Activated T-cell treated with anti-CD3 and anti-CD28 coated beads for 4 hours (primary cell): Measurements from ENCODE around the gene GALNT7.

Experiments used
- DNase-seq: peaks from one replicate; pipeline ENCODE4 v3.0.0-alpha.2; 2020

GALNT7 gene

DNA sequence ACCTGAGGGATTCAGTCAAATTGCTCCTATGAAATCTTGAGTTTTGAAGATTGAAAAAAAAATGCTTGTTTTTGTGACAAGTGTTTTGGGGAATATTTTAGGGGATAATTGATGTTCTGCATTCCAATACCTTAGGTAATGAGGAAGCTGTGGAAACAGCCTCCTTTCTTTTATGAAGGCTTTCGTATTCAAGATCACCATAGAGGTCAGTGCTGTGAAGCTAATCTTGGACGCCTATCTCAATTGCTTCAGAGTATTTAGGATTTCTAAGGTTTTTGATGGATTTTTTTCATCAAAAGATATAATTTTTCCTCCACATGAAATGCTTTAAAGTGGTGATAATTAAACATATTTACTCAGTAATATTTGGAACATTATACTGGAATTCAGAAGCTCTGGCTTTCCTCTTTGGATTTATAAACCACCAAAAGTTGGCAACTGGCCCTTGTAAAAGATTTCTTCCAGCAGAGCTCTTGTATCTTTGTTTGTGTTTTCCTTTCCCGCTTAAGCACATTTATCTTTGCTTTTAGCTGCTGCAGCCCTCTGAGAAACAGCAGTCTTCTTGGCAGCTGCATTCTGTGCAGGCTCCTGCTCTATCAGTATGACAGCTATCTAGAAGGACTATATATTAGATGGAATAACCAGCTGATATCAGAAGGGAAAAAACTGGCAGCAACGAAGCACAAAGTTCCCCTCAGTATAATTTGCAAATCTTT is 101.9 kb downstream of the GALNT7 start:
- no peak for DNase-seq

DNA sequence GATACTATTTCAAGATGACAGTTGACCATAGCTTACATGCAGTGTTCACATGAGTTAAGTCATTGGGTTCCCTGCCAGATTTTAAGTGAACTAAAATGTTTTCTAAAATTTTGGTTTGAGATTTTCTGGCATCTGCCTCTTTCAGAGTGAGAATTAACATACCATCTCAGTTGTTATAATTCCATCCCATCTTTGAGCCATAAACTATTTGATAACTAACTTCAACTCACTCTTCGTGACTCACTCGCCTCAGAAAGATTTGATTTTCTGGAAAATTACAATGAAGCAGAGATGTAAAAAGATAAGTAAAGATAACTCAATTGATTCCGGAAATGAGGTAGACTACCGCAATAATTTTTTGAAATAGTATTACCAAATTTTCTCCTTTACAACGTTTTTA is 103.7 kb downstream of the GALNT7 start:
- DNase-seq: no peak

DNA sequence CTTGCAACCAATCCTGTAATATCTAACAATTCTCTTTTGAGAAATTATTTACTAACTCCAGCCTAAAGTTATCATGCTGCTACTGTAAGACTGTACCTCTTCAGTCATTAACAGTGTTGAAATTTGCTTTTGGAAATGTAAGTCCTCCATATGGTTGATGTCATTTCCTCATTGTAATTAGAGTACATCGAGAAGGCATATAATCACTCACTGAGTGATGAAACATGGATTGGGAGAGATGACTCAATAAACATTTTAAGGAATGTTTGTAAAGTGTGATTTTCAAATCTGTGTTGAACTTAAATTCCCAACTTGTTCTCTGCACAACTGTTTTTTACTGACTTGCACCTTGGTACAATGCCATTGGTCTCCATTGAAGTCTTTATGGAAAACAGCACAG is 104.4 kb downstream of the GALNT7 start:
- no peak for DNase-seq

DNA sequence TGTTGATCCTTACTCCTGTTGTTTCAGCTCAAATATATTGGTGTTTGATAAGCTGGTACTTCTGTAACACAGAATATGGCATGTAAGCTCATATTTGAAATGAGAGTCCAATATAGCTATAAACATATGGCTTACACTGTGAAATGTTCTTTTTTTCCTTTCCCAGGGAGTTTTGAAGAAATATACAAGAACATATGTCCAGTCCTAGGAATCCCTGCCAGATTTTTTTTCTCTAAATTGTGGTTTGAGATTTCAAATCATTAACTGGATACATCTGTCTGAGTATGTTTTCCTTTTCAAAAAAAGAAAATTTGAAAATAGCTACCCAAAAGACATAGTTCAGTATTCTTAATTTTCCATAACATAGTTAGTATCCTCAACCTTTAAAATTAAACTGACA is 105.3 kb downstream of the GALNT7 start:
- DNase-seq: no peak

DNA sequence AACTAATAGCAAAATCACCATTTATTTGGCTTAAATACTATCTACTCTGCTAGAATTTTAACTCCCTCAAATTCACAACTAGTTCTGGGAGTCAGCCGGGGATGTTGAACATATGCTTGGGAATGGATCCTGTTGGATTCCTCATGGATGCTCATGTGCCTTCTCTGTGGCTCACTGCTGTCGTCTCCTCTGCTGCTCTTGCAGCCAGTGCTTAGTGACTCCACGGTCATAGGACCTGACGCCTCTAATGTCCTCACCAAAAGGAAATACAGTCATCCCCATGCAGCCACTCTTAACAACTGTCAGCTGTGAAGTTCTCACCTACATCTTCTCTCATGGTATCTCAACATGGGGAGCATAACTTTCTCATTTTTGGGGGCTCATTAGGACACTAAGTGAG is 106.1 kb downstream of the GALNT7 start:
- no peak for DNase-seq

DNA sequence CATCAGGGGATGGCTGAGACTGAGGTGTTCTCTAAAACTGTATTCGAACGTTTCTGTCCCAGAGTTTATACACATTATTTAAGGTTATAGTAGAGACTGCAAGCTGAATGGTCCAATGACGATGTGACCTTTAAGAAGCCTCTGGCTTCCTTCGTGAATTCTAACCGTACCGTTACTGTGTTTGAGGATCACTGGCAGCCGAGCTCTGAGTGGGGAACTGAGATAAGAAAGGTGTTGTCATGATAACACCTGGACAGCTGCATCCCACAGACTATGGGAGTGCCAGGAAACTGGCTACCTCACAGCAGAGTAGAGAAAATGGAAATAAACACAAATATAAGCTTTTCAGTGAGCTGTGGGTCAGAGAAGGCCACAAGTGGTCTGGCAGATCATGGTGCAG is 106.5 kb downstream of the GALNT7 start:
- no peak for DNase-seq

DNA sequence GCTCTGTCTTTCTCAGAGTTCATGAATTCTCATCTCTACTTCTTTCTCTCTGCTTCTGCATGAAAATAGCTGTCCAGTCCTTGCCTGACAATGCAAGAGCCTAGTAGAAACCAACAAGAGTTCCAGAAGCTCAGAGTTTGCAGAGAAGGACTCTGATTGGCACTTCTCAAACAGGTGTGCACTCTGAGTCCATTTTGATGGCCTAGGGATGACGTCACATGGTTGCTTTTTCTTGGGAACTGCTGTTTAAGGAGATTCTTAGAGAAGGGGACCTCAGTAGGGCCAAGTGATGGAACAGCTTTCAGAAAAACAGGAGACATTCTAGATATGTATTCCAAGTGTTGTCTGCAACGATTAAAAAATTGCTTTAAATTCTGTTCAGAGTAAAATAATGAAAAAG is 108.7 kb downstream of the GALNT7 start:
- DNase-seq: no peak

DNA sequence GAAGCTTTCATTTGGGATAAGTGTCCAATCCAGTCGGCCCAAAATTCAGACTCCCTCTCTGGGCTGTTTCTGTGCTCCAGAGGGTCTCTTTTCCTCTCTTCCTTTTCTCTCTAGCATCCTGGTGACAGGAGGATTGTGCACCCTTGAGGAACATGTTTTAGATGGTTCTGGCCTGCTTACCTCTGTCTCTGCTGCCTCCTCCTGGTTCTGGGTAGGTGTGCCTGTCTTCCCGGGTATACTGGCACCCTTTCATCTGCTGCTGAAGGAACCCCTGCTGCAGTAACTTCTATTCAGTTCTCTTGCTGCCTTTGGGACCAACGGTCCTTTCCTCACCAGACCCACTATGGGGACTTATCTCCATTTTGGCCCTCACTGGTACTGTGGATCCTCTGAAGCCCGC is 112.4 kb downstream of the GALNT7 start:
- DNase-seq: no peak

DNA sequence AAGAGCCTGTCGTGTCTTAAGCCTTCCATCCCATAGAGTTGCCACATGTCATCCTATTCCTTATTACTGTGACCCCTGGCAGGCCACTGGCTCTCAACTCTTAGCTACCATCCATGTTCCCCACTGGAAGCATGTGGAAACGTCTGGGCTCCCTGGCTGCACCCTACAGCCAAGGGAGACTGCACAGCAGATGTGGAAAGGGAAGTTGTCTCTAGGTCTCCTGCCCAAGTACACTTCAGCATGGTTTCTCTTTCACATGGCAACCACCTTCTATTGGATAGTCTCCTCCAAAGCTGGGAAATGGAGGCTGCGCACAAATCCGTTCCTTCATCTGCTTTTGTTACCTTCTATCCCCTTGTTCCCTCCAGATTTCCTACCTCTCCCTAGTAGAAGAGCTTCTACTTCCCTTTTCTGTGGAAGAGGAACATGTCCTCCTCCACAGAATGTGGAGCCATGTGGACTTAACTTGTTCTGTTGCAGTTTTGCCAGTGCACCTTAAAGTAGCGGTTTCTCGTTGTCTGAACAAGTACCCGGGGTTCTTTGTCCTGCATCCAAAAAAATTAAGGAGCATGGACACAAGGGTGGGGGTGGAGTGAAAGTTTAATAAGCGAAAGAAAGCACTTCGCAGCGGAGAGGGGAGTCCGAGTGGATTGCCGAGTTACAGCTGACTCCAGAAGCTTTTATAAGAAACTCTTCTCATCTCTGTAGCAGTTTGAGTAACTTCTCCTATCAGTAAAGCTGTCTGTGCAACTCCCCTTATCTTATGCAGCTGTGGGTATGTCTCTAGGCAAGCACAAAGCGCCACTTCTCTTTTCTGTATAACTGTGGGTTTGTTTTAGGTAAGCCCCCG is 113.0 kb downstream of the GALNT7 start:
- DNase-seq: no peak

DNA sequence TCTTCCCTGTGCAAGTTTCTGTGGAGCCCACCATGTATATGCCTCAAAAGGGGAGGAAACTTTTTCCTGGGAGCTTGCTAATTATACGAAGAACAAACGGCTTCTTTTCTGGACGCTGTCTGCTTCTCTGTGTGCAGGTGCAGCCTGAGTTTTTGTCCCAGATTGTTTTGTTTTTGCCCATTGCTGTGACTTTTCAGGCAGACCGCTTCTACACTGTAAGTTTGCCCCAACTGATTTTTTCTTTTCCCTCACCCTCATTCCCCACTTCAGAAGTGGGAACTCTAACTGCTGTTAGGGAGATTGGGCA is 113.6 kb downstream of the GALNT7 start:
- DNase-seq: no peak

DNA sequence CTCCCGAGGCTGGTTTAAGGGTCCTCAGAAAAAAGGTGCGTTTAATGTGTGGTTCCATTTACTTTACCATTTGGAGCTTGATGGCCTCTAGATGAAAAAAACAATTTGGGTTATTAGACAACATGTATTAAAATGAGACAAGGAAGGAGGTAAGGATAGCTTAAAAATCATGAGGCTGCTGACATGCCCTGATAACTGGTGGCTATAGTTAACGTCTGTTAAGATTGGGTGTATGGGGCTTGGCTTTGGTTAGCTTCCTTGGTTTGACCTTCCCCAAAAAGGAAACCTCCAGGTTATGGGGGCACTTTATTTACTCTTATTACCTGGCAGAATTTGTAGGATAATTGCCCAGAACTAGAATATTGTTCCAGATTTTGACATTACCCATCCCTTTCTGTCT is 114.0 kb downstream of the GALNT7 start:
- DNase-seq: no peak

DNA sequence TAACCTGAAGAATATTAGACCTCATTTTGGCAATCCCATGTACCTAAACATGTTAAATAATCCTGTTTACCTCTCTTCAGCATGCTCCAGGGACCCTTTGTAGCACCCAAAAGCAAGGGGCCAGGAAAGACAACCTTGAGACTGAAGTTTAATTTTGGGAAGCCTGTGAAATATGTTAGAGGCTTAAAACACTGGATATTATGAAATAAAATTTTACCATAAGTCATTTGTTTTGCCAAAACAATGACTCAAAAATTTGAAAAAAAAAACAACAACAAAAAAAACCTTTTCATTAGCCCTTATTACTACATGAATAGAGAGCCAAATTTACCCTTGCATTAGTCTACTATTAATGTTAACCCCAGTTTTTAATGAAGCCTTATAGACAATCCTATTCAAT is 115.9 kb downstream of the GALNT7 start:
- DNase-seq: no peak

DNA sequence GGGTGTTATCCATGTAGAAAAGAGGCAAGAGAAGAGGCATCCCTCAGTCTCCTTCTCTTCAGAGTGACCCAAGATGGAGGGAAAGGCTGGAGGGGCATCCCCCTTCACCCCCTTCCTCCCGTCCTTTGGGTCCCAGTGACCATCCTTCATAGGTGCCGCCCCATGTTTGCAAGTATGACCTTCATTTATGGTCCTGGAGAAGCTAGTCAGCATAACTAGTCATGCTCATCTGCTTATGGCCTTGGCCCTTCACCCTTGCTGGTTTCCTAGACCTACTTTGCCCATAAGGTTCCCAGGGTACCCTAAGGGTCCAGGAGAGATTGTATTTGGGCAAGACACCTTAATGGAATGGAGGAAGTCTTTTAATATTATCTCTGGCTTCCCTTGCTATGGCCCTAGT is 118.9 kb downstream of the GALNT7 start:
- no peak for DNase-seq

DNA sequence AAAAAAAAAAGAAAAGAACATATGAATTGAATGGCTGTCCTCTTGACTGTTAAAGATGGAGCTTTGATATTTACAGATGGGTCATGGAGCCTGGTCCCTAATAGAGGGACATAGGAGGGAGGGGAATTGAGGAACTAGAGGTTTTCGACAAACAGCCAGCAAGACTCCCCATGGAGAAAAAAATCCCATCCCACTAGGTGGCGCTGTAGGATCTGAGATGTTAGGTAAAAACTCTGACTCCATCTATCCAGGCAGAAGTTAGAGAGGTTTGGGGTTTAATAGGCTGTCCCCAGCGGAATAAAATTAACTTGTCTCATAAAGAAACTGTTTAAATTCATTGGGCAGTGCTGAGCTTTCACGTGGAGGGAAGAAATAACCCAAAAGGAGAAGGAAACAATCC is 119.7 kb downstream of the GALNT7 start:
- DNase-seq: peak; percentile 72

DNA sequence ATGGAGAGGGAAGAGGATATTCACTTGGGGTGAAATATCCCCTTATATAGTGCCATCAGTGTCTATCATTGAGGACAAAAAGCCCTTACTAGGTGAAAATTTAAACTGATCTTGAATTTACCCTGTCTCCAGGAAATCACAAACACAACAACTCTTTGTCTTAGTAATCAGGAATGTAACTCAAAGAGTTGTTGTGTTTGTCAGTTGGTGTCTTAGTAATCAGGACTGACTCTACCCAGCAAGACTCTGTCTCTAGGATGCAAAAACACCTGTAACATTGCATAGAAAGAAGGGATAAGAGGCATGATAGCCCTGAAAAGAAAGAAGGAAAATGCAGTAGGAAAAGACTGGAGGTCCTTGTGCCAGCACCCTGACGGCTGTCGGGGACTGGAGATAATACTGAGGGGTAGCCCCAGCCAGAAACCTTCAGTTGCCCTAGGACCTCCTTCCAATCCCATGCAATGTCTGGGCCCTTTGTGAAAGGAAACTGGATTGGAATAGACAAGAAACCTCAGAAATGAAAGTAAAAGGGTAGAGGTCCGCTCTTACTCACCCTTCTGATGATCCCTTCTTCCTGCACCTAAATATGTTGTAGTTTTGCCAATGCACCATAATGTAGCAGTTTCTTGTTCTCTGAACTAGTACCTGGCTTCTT is 120.2 kb downstream of the GALNT7 start:
- DNase-seq: no peak

DNA sequence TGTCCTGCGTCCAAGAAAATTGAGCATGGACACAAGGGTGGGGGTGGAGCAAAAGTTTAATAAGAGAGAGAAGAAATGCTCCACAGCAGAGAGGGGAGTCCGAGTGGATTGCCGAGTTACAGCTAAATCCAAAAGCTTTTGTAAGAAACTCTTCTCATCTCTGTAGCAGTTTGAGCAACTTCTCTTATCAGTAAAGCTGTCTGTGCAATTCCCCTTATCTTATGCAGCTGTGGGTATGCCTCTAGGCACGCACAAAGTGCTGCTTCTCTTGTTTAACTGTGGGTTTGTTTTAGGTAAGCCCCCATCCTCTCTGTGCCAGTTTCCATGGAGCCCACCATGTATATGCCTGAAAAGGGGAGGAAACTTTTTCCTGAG is 120.7 kb downstream of the GALNT7 start:
- no peak for DNase-seq

DNA sequence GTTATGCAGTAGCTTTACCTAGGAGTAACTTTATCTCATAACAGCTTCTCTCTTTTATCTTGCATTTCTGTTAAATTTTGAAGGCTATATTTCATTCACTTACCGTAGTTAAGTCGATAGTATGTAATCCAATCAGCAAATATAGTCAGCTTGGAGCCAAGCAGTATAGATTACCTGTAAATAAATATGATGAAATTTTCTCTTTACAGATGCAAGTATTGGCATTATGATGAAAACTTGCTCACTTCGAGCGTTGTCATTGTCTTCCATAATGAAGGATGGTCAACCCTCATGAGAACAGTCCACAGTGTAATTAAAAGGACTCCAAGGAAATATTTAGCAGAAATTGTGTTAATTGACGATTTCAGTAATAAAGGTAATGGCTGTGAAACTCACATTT is 123.3 kb downstream of the GALNT7 start:
- no peak for DNase-seq

DNA sequence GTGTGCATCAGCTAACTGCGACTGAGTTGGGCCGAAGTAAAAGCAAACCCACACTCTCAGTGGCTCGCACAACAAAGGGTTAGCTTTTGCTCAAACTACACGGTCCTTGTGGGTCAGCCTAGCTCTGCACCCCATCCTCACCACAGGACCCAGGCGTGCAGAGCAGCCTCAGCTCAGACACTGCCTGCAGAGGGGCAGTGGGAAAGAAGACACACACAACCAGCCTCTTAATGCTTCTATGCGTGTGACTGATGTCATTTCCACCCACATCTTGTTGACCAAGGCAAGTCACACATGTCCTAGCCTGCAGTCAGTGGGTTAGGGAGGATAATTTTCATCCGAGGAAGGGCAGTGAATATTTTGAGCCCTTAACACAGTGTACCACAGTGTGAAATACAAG is 125.1 kb downstream of the GALNT7 start:
- no peak for DNase-seq

DNA sequence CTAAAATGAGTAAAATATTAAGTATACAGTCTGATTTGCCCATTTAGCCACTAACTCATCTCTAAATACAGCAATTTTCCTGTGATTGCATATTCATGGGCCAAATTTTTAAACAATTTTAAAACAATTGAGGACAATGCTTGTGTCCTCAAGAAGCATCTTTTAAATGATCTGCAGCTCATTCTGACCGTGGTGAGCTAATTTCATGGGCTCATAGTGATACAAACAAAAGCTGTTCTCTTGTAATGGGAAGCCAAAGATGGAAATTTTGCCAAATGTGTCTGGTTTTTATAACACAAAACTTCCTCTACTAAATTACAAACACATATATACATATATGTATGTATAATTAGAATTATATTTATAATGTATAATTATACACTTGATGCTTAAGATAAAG is 125.8 kb downstream of the GALNT7 start:
- no peak for DNase-seq

DNA sequence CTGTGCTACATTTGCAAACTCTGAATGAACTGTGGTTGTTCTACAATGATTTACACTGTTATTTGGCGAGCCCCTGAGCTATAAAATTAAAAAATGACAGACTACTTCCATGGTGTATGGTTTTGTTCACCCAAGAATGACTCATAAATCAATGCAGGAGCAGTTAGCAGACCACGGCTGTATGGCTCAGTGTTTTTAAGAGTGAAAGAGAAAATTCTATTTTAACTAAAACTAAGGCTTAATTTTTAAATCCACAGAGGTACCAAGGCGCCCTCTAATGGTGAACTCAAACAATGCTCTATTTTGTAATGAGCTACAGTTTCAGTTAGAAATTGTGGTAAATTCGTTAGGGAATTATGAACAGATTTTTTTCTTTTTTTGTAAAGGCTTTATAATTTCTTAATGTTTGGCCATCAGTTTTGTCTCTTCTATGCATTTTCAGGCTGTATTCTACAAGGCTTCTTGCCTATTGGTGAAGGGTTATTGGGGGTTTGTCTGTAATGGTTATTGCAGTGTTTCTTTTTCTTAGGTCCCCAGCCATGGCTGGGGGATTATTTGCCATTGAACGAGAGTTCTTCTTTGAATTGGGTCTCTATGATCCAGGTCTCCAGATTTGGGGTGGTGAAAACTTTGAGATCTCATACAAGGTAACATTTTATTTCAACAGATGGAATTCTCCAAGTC is 133.0 kb downstream of the GALNT7 start:
- no peak for DNase-seq

DNA sequence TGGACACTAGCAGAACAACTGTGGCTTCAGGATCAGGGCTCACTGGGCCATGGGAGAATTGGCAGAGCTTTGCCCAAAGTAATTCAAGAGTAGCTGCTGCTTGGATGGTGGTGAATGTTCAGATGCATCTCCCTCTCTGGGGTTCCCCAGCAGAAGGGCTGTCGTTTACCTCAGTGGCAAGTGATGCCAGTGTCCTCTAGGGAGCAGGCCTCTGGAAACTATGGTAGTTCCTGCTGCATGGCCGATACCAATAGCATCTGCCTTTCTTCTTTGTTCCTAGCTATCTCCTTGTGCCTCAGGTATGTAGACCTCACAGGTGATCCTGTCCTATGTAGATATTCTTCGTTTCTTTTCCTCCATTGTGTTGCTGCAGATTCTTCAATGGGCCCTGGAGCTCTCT is 139.2 kb downstream of the GALNT7 start:
- no peak for DNase-seq

DNA sequence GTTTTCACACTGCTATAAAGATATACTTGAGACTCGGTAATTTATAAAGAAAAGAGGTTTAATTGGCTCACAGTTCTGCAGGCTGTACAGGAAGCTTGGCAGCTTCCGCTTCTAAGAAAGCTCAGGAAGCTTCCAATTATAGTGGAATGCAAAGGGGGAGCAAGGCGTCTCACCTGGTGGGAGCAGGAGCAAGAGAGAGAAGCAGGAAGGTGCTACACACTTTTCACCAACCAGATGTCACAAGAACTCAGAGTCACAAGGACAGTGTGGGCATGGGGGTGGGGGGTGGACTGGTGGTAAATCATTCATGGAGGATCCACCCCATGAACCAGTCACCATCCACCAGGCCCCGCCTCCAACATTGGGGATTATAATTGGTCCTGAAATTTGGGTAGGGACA is 142.8 kb downstream of the GALNT7 start:
- DNase-seq: no peak

DNA sequence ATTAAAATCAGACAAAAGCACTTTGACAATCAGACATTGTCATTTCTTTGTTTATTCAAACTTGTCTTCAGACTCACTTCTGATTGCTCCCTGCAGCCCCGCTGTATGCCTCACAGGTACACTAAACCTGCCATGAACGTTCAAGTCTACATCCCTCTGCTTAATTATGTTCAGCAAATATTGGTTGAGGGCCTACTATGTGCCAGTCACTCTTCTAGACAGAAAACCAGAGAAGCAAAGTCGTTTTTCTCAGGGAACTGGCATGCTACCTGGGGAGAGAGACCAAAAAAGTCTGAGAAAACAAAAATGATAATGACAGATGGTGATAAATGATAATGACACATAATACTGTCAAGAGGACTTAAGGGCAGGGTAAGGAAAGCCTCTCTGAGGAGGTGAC is 146.1 kb downstream of the GALNT7 start:
- DNase-seq: no peak

DNA sequence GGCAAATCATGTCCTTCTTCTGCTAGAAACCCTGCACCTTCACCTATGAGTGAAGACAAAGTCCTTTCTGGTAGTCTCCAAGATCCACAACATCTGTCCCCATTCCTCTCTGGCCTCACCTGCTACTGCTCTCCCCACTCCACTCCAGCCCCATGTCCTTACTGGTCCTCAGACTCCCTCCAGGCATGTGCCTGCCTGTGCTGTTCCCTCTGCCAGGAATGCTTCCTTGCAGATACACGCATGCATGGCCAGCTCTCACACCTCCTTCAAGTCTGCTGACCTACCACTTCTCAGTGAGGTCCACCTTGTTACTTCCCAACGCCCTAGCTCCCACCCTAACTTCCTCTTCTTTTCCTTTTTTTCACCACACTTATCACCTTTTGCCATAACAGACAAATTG is 147.4 kb downstream of the GALNT7 start:
- no peak for DNase-seq
